Liver (tissue), 9 donors: ENCODE results near the gene EDIL3. TPM values are rescaled to one million over a fixed set of nuclear protein-coding genes. Genes with fewer than 3 reads are reported as not detected.

Experiments used
- DNase-seq: peaks from one replicate; pipeline ENCODE4 v3.0.0-alpha.2; 2017; ENCODE audit warnings: low spot score
- H3K27ac ChIP-seq, 2 donors: one replicate each; pipeline ENCODE4 v1.7.0; 2013; ENCODE audit warnings: inconsistent platforms in 2 of 2, low read length in 2 of 2, control low read depth in 1 of 2, low read depth in 1 of 2, mild to moderate bottlenecking in 1 of 2
- H3K27me3 ChIP-seq, 4 donors: one replicate each; pipeline versions ENCODE4 v1.6.1 to v1.7.0; 2013; ENCODE audit warnings: low read length in 3 of 4, inconsistent platforms in 1 of 4, mild to moderate bottlenecking in 1 of 4, moderate library complexity in 1 of 4; ENCODE audit not compliant: control insufficient read depth in 4 of 4, insufficient read depth in 4 of 4
- H3K36me3 ChIP-seq, 4 donors: one replicate each; pipeline versions ENCODE4 v1.6.1 to v1.7.0; 2013; ENCODE audit warnings: low read length in 3 of 4, mild to moderate bottlenecking in 3 of 4, low read depth in 1 of 4, moderate library complexity in 1 of 4; ENCODE audit not compliant: control insufficient read depth in 4 of 4, insufficient read depth in 3 of 4
- H3K4me1 ChIP-seq, 4 donors: one replicate each; pipeline versions ENCODE4 v1.6.1 to v1.7.0; 2013; ENCODE audit warnings: low read length in 3 of 4, mild to moderate bottlenecking in 3 of 4, moderate library complexity in 1 of 4; ENCODE audit not compliant: control insufficient read depth in 4 of 4, insufficient read depth in 4 of 4
- H3K4me3 ChIP-seq, 3 donors: one replicate each; pipeline versions ENCODE4 v1.6.1 to v1.7.0; 2013; ENCODE audit warnings: low read length in 3 of 3, control low read depth in 1 of 3, low read depth in 1 of 3, mild to moderate bottlenecking in 1 of 3
- H3K9ac ChIP-seq, 2 donors: one replicate each; pipeline ENCODE4 v1.7.0; 2013; ENCODE audit warnings: low read length in 2 of 2, mild to moderate bottlenecking in 2 of 2, moderate library complexity in 2 of 2, control low read depth in 1 of 2, low read depth in 1 of 2
- H3K9me3 ChIP-seq, 4 donors: one replicate each; pipeline versions ENCODE4 v1.6.1 to v1.7.0; 2013; ENCODE audit warnings: low read length in 3 of 4; ENCODE audit not compliant: control insufficient read depth in 4 of 4
- CTCF ChIP-seq: fragments of 150-350 bp; IDR thresholded peaks from 2 replicates; pipeline ENCODE4 v1.5.1; 2017; ENCODE audit warnings: improper control_type of control experiment, low read depth, low read length; ENCODE audit not compliant: missing input control
- EGR1 ChIP-seq, 2 donors: IDR thresholded peaks; 2 replicates each; pipeline ENCODE4 v1.6.1; 2016 to 2018; ENCODE audit warnings: antibody characterized with exemption in 2 of 2, low read depth in 2 of 2
- FOXA1 ChIP-seq: IDR thresholded peaks from 2 replicates; pipeline ENCODE4 v1.6.1; 2016; ENCODE audit warnings: antibody characterized with exemption
- FOXA2 ChIP-seq: IDR thresholded peaks from 2 replicates; pipeline ENCODE4 v1.6.1; 2016; ENCODE audit warnings: antibody characterized with exemption
- GABPA ChIP-seq, 2 donors: IDR thresholded peaks in 1 of 2; conservative IDR thresholded peaks in 1 of 2; 2 replicates each; pipeline ENCODE4 v1.6.1; 2016; ENCODE audit warnings: antibody characterized with exemption in 2 of 2, mild to moderate bottlenecking in 1 of 2, moderate library complexity in 1 of 2
- HNF4A ChIP-seq, 2 donors: conservative IDR thresholded peaks; 2 replicates each; pipeline ENCODE4 v1.6.1; 2016; ENCODE audit warnings: antibody characterized with exemption in 2 of 2, mild to moderate bottlenecking in 2 of 2
- HNF4G ChIP-seq: IDR thresholded peaks from 2 replicates; pipeline ENCODE4 v1.6.1; 2016; ENCODE audit warnings: antibody characterized with exemption
- JUND ChIP-seq, 2 donors: IDR thresholded peaks; 2 replicates each; pipeline ENCODE4 v1.6.1; 2016; ENCODE audit warnings: antibody characterized with exemption in 2 of 2
- NR2F2 ChIP-seq: IDR thresholded peaks from 2 replicates; pipeline ENCODE4 v1.6.1; 2016; ENCODE audit warnings: antibody characterized with exemption
- RAD21 ChIP-seq, 2 donors: IDR thresholded peaks; 2 replicates each; pipeline ENCODE4 v1.6.1; 2016; ENCODE audit warnings: antibody characterized with exemption in 2 of 2, mild to moderate bottlenecking in 2 of 2
- RXRA ChIP-seq, 2 donors: IDR thresholded peaks; 2 replicates each; pipeline ENCODE4 v1.6.1; 2017 to 2018; ENCODE audit warnings: antibody characterized with exemption in 2 of 2, mild to moderate bottlenecking in 1 of 2
- SP1 ChIP-seq: IDR thresholded peaks from 2 replicates; pipeline ENCODE4 v1.6.1; 2018; ENCODE audit warnings: antibody characterized with exemption, mild to moderate bottlenecking
- TAF1 ChIP-seq: conservative IDR thresholded peaks from 2 replicates; pipeline ENCODE4 v1.6.1; 2016; ENCODE audit warnings: antibody characterized with exemption, mild to moderate bottlenecking
- YY1 ChIP-seq: IDR thresholded peaks from 2 replicates; pipeline ENCODE4 v1.6.1; 2016; ENCODE audit warnings: antibody characterized with exemption, mild to moderate bottlenecking
- ZBTB33 ChIP-seq: IDR thresholded peaks from 2 replicates; pipeline ENCODE4 v1.6.1; 2016; ENCODE audit warnings: antibody characterized with exemption
- WGBS: extraction: QIAGEN DNeasy Blood & Tissue Kit; methylation state at CpG from one replicate; pipeline ENCODE4 v1.1.7; 2013; 5-methylcytosine and 5-hydroxymethylcytosine counted together
- polyA plus RNA-seq, 2 donors: library from polyadenylated mRNA; stranded (reverse) in 1 of 2; unstranded in 1 of 2; fragments of 200-250 nt in 1 of 2; fragments of >200 nt in 1 of 2; fragmentation: Nextera tagmentation in 1 of 2; extraction: Ambion mirVana in 1 of 2; gene quantifications; one replicate each; pipeline versions ENCODE4 v1.2.1 to v1.2.3, GENCODE V29; 2013 to 2015
- total RNA-seq, 2 donors: library from RNA; depleted of rRNA; stranded (reverse); fragments of >200 nt; gene quantifications; one replicate each; pipeline ENCODE4 v1.2.3, GENCODE V29; 2014
- TF ChIP-seq, protein P1 (sequence below): IDR thresholded peaks from 2 replicates; pipeline ENCODE4 v1.6.1; 2016; ENCODE audit warnings: antibody characterized with exemption
- TF ChIP-seq, protein P2 (sequence below): IDR thresholded peaks from 2 replicates; pipeline ENCODE4 v1.6.1; 2016; ENCODE audit warnings: antibody characterized with exemption, mild to moderate bottlenecking
- TF ChIP-seq, protein P3 (sequence below): IDR thresholded peaks from 2 replicates; pipeline ENCODE4 v1.6.1; 2016; ENCODE audit warnings: antibody characterized with exemption
- donor health status: healthy.
- donor health status: healthy.
- donor health status: healthy.
- donor health status: healthy.
- donor health status: healthy.

EDIL3 gene
- total and polyA plus RNA-seq, 4 donors, result 0.33 to 12.0 (median 0.76) TPM

- H3K27ac ChIP-seq, result no peak overlapping the region
- no peaks in the 10 kb centered on the region for H3K36me3 ChIP-seq
- H3K4me1 ChIP-seq, result no peaks in the 10 kb centered on the region
- DNase-seq, result no peak
- WGBS, result 86% methylated on average over 4 of the region's 4 CpGs
- no peak for TF ChIP-seq NR2F2
- TF ChIP-seq HNF4A (conservative IDR thresholded peaks at IDR 0.05), result no peak
- TF ChIP-seq FOXA1, result no peak
- TF ChIP-seq ZBTB33, result no peak
- no peak for TF ChIP-seq RXRA (IDR thresholded peaks at IDR 0.05)
- TF ChIP-seq, protein P1, sequence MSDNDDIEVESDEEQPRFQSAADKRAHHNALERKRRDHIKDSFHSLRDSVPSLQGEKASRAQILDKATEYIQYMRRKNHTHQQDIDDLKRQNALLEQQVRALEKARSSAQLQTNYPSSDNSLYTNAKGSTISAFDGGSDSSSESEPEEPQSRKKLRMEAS, result no peak
- no peak for TF ChIP-seq HNF4G
- no peak for TF ChIP-seq SP1
- TF ChIP-seq TAF1, result no peak
- no peak for TF ChIP-seq YY1
- TF ChIP-seq GABPA (IDR thresholded peaks at IDR 0.05 in 1 of 2, conservative IDR thresholded peaks at IDR 0.05 in 1 of 2), result no peak
- TF ChIP-seq, protein P2, sequence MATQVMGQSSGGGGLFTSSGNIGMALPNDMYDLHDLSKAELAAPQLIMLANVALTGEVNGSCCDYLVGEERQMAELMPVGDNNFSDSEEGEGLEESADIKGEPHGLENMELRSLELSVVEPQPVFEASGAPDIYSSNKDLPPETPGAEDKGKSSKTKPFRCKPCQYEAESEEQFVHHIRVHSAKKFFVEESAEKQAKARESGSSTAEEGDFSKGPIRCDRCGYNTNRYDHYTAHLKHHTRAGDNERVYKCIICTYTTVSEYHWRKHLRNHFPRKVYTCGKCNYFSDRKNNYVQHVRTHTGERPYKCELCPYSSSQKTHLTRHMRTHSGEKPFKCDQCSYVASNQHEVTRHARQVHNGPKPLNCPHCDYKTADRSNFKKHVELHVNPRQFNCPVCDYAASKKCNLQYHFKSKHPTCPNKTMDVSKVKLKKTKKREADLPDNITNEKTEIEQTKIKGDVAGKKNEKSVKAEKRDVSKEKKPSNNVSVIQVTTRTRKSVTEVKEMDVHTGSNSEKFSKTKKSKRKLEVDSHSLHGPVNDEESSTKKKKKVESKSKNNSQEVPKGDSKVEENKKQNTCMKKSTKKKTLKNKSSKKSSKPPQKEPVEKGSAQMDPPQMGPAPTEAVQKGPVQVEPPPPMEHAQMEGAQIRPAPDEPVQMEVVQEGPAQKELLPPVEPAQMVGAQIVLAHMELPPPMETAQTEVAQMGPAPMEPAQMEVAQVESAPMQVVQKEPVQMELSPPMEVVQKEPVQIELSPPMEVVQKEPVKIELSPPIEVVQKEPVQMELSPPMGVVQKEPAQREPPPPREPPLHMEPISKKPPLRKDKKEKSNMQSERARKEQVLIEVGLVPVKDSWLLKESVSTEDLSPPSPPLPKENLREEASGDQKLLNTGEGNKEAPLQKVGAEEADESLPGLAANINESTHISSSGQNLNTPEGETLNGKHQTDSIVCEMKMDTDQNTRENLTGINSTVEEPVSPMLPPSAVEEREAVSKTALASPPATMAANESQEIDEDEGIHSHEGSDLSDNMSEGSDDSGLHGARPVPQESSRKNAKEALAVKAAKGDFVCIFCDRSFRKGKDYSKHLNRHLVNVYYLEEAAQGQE, result no peak
- TF ChIP-seq, protein P3, sequence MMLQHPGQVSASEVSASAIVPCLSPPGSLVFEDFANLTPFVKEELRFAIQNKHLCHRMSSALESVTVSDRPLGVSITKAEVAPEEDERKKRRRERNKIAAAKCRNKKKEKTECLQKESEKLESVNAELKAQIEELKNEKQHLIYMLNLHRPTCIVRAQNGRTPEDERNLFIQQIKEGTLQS, result no peak
- TF ChIP-seq EGR1 (IDR thresholded peaks at IDR 0.05; ENCODE audit: low read depth in 2 of 2), result no peak
- TF ChIP-seq CTCF, result no peak
- TF ChIP-seq FOXA2, result no peak
- no peak for TF ChIP-seq JUND (IDR thresholded peaks at IDR 0.05)
- TF ChIP-seq RAD21 (IDR thresholded peaks at IDR 0.05), result no peak
- no peak overlapping the region for H3K9ac ChIP-seq
- no peak overlapping the region for H3K4me3 ChIP-seq
- H3K9me3 ChIP-seq, result no peaks in the 10 kb centered on the region
- peaks cover 0 to 6% (median 0%) of the 10 kb centered on the region in 4 donors for H3K27me3 ChIP-seq
Measured at GRCh38 chr5:84374568-84374967, 10.1 kb downstream of the EDIL3 start.
